ENCODE results near the gene STAT4.
A peak's percentile ranks its signal among the peaks of the same experiment; 100 is the strongest.

GRCh38 chr2:191013932-191014652, 136.7 kb downstream of the STAT4 start, which contains the start of gene STAT1:
- TF ChIP-seq POLR2A (IDR thresholded peaks at IDR 0.05) (peak; percentile 89 to 90), CTCF (IDR thresholded peaks at IDR 0.05 in 4 of 5, conservative IDR thresholded peaks at IDR 0.05 in 1 of 5) (peak in 4 of 5 experiments; percentile 18 to 28 (median 20))

All from gastrocnemius medialis (tissue), 4 donors.